ENCODE results near the gene COLEC12. TPM values are rescaled to one million over a fixed set of nuclear protein-coding genes. Genes with fewer than 3 reads are reported as not detected.

COLEC12 gene
- total RNA-seq, 4 donors from 2014 or later: 20.2 to 81.3 (median 29.1) TPM

DNA sequence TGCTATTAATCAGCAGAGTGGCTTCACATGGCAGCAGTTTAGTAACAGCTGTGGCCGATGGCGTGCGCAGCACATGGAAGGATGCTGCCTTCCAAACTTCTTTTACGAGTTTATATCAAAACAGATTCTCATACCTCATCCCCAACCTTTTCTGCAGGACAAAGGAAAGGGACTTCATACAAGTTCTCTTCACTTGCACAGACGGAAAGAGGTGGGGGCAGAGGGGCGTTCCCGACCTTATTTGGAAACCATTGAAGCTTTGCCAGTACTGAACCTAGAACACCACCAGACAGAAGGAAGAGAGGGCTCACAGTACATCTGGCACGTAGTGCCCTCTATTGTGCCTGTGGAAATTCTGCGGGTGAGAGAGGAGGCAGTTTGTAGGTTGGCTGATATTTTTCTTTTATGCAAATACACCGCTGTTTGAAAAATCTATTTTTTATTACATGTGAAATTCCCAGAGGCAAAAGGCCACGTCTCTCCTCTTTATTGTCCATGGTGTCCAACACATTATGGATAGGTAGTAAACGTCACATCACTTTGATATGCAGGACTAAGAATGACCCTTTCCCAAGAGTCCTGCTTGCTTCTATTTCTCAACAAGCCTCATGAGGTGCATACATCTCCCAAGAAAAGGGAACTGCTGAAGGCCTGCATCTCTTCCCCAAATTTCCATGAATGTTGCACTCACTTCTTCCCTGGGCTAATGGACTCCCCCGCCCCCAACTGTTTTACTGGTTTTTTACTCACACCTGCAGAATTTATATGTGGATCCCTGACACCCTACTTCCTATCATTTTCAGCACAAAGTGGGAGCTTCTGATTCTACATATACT lies 31.3 kb downstream of the COLEC12 start:
- no peak for DNase-seq
- intact Hi-C loops (cut with DNase I; ENCODE audit: low total_unique reads): no loop called here
- Histone ChIP-seq H3K36me3 (no peaks in the 10 kb centered on the region), H3K4me1 (no peaks in the 10 kb centered on the region), H3K4me3 (no peak overlapping the region), H3K9me3 (no peaks in the 10 kb centered on the region), H3K27ac (no peak overlapping the region), H3K27me3 (no peaks in the 10 kb centered on the region)
- TF ChIP-seq POLR2A (IDR thresholded peaks at IDR 0.05): no peak
- TF ChIP-seq, protein P1, sequence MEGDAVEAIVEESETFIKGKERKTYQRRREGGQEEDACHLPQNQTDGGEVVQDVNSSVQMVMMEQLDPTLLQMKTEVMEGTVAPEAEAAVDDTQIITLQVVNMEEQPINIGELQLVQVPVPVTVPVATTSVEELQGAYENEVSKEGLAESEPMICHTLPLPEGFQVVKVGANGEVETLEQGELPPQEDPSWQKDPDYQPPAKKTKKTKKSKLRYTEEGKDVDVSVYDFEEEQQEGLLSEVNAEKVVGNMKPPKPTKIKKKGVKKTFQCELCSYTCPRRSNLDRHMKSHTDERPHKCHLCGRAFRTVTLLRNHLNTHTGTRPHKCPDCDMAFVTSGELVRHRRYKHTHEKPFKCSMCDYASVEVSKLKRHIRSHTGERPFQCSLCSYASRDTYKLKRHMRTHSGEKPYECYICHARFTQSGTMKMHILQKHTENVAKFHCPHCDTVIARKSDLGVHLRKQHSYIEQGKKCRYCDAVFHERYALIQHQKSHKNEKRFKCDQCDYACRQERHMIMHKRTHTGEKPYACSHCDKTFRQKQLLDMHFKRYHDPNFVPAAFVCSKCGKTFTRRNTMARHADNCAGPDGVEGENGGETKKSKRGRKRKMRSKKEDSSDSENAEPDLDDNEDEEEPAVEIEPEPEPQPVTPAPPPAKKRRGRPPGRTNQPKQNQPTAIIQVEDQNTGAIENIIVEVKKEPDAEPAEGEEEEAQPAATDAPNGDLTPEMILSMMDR (IDR thresholded peaks at IDR 0.05): no peak

DNA sequence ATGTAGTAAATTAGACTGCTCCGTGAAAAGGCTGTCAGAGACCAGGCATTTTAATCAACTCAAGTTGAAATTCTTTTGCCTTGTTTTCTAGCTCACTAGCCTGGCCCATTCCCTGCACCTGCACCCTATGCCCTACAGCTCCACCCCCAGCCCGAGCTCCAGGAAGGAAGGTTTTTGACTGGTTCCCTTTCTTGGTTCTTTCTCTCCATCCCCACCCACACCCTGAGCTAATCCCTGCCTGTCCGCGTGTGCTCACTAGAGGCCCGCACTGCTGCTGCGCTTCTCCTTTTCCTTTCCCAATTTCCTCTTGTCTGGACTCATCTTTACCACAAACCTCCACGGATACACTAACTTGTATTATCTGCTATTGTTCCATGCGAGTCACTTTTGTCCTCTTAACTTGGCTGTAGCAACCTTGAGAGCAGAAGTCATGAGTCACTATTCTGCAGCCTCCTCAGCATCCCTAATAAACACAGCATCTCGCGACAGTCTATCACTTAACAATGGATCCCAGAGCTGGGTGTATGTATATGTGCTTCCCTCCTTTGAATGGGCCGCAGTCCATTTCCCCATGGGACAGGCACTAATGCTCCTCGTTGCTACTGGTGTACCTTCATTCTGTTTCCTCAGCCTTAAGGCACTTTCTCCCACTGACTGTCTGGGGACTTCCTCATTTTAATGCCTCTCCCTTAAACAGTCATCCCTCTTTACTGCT lies 36.5 kb downstream of the COLEC12 start:
- peak overlapping the region; percentile 8 to 56 for H3K27ac ChIP-seq
- TF ChIP-seq, protein P1 (IDR thresholded peaks at IDR 0.05): no peak
- TF ChIP-seq POLR2A (IDR thresholded peaks at IDR 0.05): no peak

DNA sequence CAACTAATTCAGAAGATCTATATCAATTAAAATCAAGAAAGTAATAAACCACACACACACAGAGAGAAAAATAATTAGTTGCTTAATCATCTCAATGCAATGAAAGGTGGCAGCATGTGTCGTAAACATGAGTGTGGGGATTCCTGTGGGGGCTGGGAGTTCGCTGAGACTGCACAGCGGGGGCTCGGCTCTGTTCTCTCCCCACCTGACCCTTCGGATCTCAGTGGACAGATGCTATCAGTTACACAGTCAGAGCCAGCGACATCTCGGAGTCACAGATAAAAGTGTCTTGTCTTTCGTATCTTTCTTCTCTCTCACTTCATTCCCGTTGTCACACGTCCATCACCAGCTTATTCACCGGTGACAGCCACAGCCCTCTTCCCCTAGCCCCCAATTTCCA lies 37.1 kb downstream of the COLEC12 start:
- Histone ChIP-seq H3K27me3 (no peaks in the 10 kb centered on the region), H3K4me1 (no peaks in the 10 kb centered on the region), H3K27ac (peak overlapping the region; percentile 8 to 56), H3K4me3 (no peak overlapping the region), H3K9me3 (no peaks in the 10 kb centered on the region), H3K36me3 (no peaks in the 10 kb centered on the region)
- no peak for DNase-seq
- intact Hi-C loops (cut with DNase I; ENCODE audit: low total_unique reads): no loop called here
- no peak for TF ChIP-seq POLR2A (IDR thresholded peaks at IDR 0.05)
- TF ChIP-seq, protein P1 (IDR thresholded peaks at IDR 0.05): no peak

More for the DNA sequence above, 36.5 kb downstream of the COLEC12 start:
- Histone ChIP-seq H3K4me3 (no peak overlapping the region), H3K36me3 (no peaks in the 10 kb centered on the region), H3K9me3 (no peaks in the 10 kb centered on the region), H3K27me3 (no peaks in the 10 kb centered on the region), H3K4me1 (no peaks in the 10 kb centered on the region)
- DNase-seq: no peak
- intact Hi-C loops (cut with DNase I; ENCODE audit: low total_unique reads): no loop called here

DNA sequence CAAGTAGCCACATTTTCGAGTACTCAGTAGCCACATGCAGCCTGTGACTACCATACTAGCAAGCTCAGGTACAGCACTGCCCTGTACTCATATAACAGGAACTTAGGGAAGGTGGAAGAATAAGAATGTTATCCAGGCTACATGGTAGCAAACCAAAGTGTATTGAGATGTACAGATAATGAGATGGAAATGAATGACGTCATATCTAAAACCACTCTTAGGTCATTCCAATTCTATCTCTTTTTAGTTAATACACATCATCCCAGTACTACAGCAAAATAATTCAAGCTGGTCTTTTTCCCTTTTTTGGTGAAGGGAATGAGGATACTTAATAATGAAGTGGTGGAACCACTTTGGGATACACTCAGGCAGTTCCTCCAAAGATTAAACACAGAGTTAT lies 38.7 kb downstream of the COLEC12 start:
- peak overlapping the region in 1 of 2 donors; percentile 13 for H3K27ac ChIP-seq
- H3K9me3 ChIP-seq: no peaks in the 10 kb centered on the region
- DNase-seq: no peak
- no peaks in the 10 kb centered on the region for H3K36me3 ChIP-seq
- intact Hi-C loops (cut with DNase I; ENCODE audit: low total_unique reads): no loop called here
- no peak overlapping the region for H3K4me3 ChIP-seq
- no peaks in the 10 kb centered on the region for H3K27me3 ChIP-seq
- TF ChIP-seq, protein P1 (IDR thresholded peaks at IDR 0.05): no peak
- no peak for TF ChIP-seq POLR2A (IDR thresholded peaks at IDR 0.05)
- no peaks in the 10 kb centered on the region for H3K4me1 ChIP-seq

DNA sequence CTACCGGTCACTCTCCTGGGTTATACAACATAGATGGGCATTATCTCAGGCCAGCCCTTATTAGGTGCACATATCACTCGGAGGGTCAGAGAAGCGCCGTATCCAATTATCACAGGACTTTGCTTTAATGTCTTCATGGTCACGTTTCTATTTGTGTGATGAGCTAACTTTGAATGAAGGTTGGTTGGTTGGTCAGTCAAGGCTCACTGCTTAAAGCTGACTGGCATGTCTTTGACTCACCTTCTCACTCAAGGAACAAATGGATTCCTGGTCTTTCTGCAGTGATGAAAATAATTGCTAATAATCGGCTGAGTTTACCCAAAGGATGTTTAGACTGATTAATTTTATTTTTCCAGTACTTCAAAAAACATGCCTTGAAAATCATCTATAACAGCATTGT lies 39.7 kb downstream of the COLEC12 start:
- H3K27me3 ChIP-seq: no peaks in the 10 kb centered on the region
- no peak for DNase-seq
- TF ChIP-seq, protein P1 (IDR thresholded peaks at IDR 0.05): no peak
- TF ChIP-seq POLR2A (IDR thresholded peaks at IDR 0.05): no peak
- no peaks in the 10 kb centered on the region for H3K4me1 ChIP-seq
- no peaks in the 10 kb centered on the region for H3K36me3 ChIP-seq
- no peaks in the 10 kb centered on the region for H3K9me3 ChIP-seq
- H3K4me3 ChIP-seq: no peak overlapping the region
- peak overlapping the region; percentile 71 to 75 for H3K27ac ChIP-seq
- intact Hi-C loops (cut with DNase I; ENCODE audit: low total_unique reads): no loop called here
